BLaER1 treated with 17β-estradiol and CSF1 and Interleukin-3, amounts not matched to agents 10 nM and 100 nM (cell line): ENCODE results near the gene ZFAND2B.

ENCODE experiments used
- H3K27ac ChIP-seq, 11 experiments: shearing (Covaris generic); formaldehyde crosslinking; 2 replicates each; pipeline ENCODE4 v1.8.1; 2022
- H3K27me3 ChIP-seq, 11 experiments: shearing (Covaris generic); formaldehyde crosslinking; 2 replicates each; pipeline ENCODE4 v1.8.1; 2022
- H3K36me3 ChIP-seq, 11 experiments: shearing (Covaris generic); formaldehyde crosslinking; 2 replicates each; pipeline ENCODE4 v1.8.1; 2022
- H3K4me1 ChIP-seq, 10 experiments: shearing (Covaris generic); formaldehyde crosslinking; 2 replicates each; pipeline ENCODE4 v1.8.1; 2022
- H3K4me2 ChIP-seq, 11 experiments: shearing (Covaris generic); formaldehyde crosslinking; 2 replicates each; pipeline ENCODE4 v1.8.1; 2022
- H3K4me3 ChIP-seq, 10 experiments: shearing (Covaris generic); formaldehyde crosslinking; 2 replicates each; pipeline ENCODE4 v1.8.1; 2022
- H3K9ac ChIP-seq, 11 experiments: shearing (Covaris generic); formaldehyde crosslinking; 2 replicates each; pipeline ENCODE4 v1.8.1; 2022
- H3K9me3 ChIP-seq, 11 experiments: shearing (Covaris generic); formaldehyde crosslinking; replicated peaks in 1 of 11; 2 replicates each; pipeline ENCODE4 v1.8.1; 2022
- H4K20me1 ChIP-seq, 11 experiments: shearing (Covaris generic); formaldehyde crosslinking; 2 replicates each; pipeline ENCODE4 v1.8.1; 2022
- Cebpa-rat ChIP-seq, 11 experiments: shearing (Covaris generic); IDR thresholded peaks; 2 replicates each; pipeline ENCODE4 v1.8.1; 2022

ZFAND2B gene

GRCh38 chr2:219172231-219173154, 34.1 kb upstream of the ZFAND2B start:
- peaks cover 35 to 53% (median 42%) of the 10 kb centered on the region in 11 experiments for H3K36me3 ChIP-seq
- no peak overlapping the region for H3K4me2 ChIP-seq
- H3K27me3 ChIP-seq: no peaks in the 10 kb centered on the region
- TF ChIP-seq Cebpa-rat (IDR thresholded peaks at IDR 0.05): no peak
- no peak overlapping the region for H3K27ac ChIP-seq
- H3K4me1 ChIP-seq: peaks cover 17 to 46% (median 24%) of the 10 kb centered on the region in 10 experiments
- peaks cover 0 to 57% (median 24%) of the 10 kb centered on the region in 11 experiments; a peak in 15 of 22 replicates for H4K20me1 ChIP-seq
- no peak overlapping the region for H3K4me3 ChIP-seq
- H3K9ac ChIP-seq: peak overlapping the region in 6 of 11 experiments; percentile 7 to 58 (median 36); a peak in 7 of 22 replicates
- no peaks in the 10 kb centered on the region for H3K9me3 ChIP-seq

GRCh38 chr2:219173176-219173575, 33.4 kb upstream of the ZFAND2B start:
- H3K4me2 ChIP-seq: no peak overlapping the region; a peak in 1 of 22 replicates
- no peak overlapping the region for H3K4me3 ChIP-seq
- H3K27me3 ChIP-seq: no peaks in the 10 kb centered on the region
- TF ChIP-seq Cebpa-rat (IDR thresholded peaks at IDR 0.05): no peak
- peaks cover 0 to 57% (median 24%) of the 10 kb centered on the region in 11 experiments; a peak in 15 of 22 replicates for H4K20me1 ChIP-seq
- H3K36me3 ChIP-seq: peaks cover 35 to 53% (median 42%) of the 10 kb centered on the region in 11 experiments
- H3K4me1 ChIP-seq: peaks cover 18 to 46% (median 25%) of the 10 kb centered on the region in 10 experiments
- no peaks in the 10 kb centered on the region for H3K9me3 ChIP-seq
- no peak overlapping the region for H3K27ac ChIP-seq
- peak overlapping the region in 5 of 11 experiments; percentile 5 to 97 (median 52); a peak in 3 of 22 replicates for H3K9ac ChIP-seq

GRCh38 chr2:219174146-219174545, 32.4 kb upstream of the ZFAND2B start:
- no peaks in the 10 kb centered on the region for H3K27me3 ChIP-seq
- H3K4me1 ChIP-seq: peaks cover 24 to 49% (median 29%) of the 10 kb centered on the region in 10 experiments
- peaks cover 35 to 53% (median 42%) of the 10 kb centered on the region in 11 experiments for H3K36me3 ChIP-seq
- no peaks in the 10 kb centered on the region for H3K9me3 ChIP-seq
- peaks cover 6 to 62% (median 29%) of the 10 kb centered on the region in 11 experiments; a peak in 16 of 22 replicates for H4K20me1 ChIP-seq
- no peak overlapping the region for H3K27ac ChIP-seq
- 0 out of 20 replicates have a peak overlapping the region, but pooled peaks of 1 of the 10 experiments have one; percentile 89 for H3K4me3 ChIP-seq
- H3K4me2 ChIP-seq: peak overlapping the region in 3 of 11 experiments; percentile 91 to 94 (median 94); a peak in 5 of 22 replicates
- no peak for TF ChIP-seq Cebpa-rat (IDR thresholded peaks at IDR 0.05)
- H3K9ac ChIP-seq: peak overlapping the region in 7 of 11 experiments; percentile 16 to 97 (median 43); a peak in 10 of 22 replicates

- Histone ChIP-seq H3K4me2 (peak overlapping the region in 9 of 11 experiments; percentile 13 to 98 (median 93); a peak in 12 of 22 replicates), H3K36me3 (peaks cover 39 to 58% (median 46%) of the 10 kb centered on the region in 11 experiments), H3K9ac (peak overlapping the region in 8 of 11 experiments; percentile 18 to 97 (median 88); a peak in 10 of 22 replicates), H3K27me3 (no peaks in the 10 kb centered on the region), H3K9me3 (no peaks in the 10 kb centered on the region), H3K4me1 (peaks cover 30 to 55% (median 35%) of the 10 kb centered on the region in 10 experiments), H3K27ac (no peak overlapping the region), H4K20me1 (peaks cover 12 to 68% (median 36%) of the 10 kb centered on the region in 11 experiments; a peak in 16 of 22 replicates), H3K4me3 (peak overlapping the region in 1 of 10 experiments; percentile 89; a peak in 2 of 20 replicates)
- TF ChIP-seq Cebpa-rat (IDR thresholded peaks at IDR 0.05): no peak
Observed at GRCh38 chr2:219174801-219175200, 31.8 kb upstream of the ZFAND2B start.

- Histone ChIP-seq H3K36me3 (peaks cover 46 to 62% (median 53%) of the 10 kb centered on the region in 11 experiments), H3K9me3 (no peaks in the 10 kb centered on the region), H3K4me2 (peak overlapping the region; percentile 78 to 98 (median 94)), H3K27ac (peak overlapping the region in 7 of 11 experiments; percentile 93 to 99 (median 98); a peak in 7 of 22 replicates), H3K4me3 (peak overlapping the region; percentile 75 to 89 (median 82); a peak in 19 of 20 replicates), H3K27me3 (no peaks in the 10 kb centered on the region), H3K9ac (peak overlapping the region; percentile 87 to 97 (median 91); a peak in 21 of 22 replicates), H3K4me1 (peaks cover 35 to 62% (median 42%) of the 10 kb centered on the region in 10 experiments), H4K20me1 (peaks cover 19 to 73% (median 42%) of the 10 kb centered on the region in 11 experiments; a peak in 17 of 22 replicates)
- TF ChIP-seq Cebpa-rat (IDR thresholded peaks at IDR 0.05): no peak
Observed at GRCh38 chr2:219175486-219175885, 31.1 kb upstream of the ZFAND2B start.

- peaks cover 53 to 64% (median 60%) of the 10 kb centered on the region in 11 experiments for H3K36me3 ChIP-seq
- no peaks in the 10 kb centered on the region for H3K9me3 ChIP-seq
- TF ChIP-seq Cebpa-rat (IDR thresholded peaks at IDR 0.05): no peak
- peaks cover 41 to 69% (median 48%) of the 10 kb centered on the region in 10 experiments for H3K4me1 ChIP-seq
- H3K27ac ChIP-seq: peak overlapping the region; percentile 92 to 99 (median 97)
- peak overlapping the region; percentile 87 to 97 (median 91) for H3K9ac ChIP-seq
- H3K27me3 ChIP-seq: no peaks in the 10 kb centered on the region
- peak overlapping the region; percentile 78 to 98 (median 94) for H3K4me2 ChIP-seq
- H3K4me3 ChIP-seq: peak overlapping the region; percentile 75 to 89 (median 82)
- H4K20me1 ChIP-seq: peaks cover 26 to 73% (median 46%) of the 10 kb centered on the region in 11 experiments; a peak in 17 of 22 replicates
Observed at GRCh38 chr2:219175928-219176817, 30.4 kb upstream of the ZFAND2B start.

GRCh38 chr2:219176818-219177551, 29.6 kb upstream of the ZFAND2B start, which contains the start of gene CNPPD1:
Gene CNPPD1, minus strand, starts transcription at chr2:219176925. Its CDS starts 97 bp downstream, at chr2:219176828.
- TF ChIP-seq Cebpa-rat (IDR thresholded peaks at IDR 0.05): no peak
- H3K4me2 ChIP-seq: peak within 1 kb of the TSS; percentile 78 to 98 (median 94)
- H4K20me1 ChIP-seq: peaks cover 24 to 73% (median 54%) of the 10 kb centered on the region in 11 experiments; a peak in 16 of 22 replicates
- H3K27me3 ChIP-seq: no peaks in the 10 kb centered on the region
- H3K4me3 ChIP-seq: peak within 1 kb of the TSS; percentile 75 to 89 (median 82)
- H3K36me3 ChIP-seq: peaks cover 57 to 65% (median 61%) of the 10 kb centered on the region in 11 experiments
- H3K9ac ChIP-seq: peak within 1 kb of the TSS; percentile 87 to 97 (median 91)
- H3K9me3 ChIP-seq: no peaks in the 10 kb centered on the region
- H3K4me1 ChIP-seq: peaks cover 49 to 71% (median 56%) of the 10 kb centered on the region in 10 experiments
- H3K27ac ChIP-seq: peak within 1 kb of the TSS; percentile 92 to 99 (median 97)
